SU-DHL-6 (cell line): ENCODE measurements around the gene C1QA.

Source experiments
- H2AFZ ChIP-seq: fragments of 200-600 bp; sonication (generic); 2 replicates; pipeline ENCODE4 v1.6.1; 2014; ENCODE audit warnings: low read depth, mild to moderate bottlenecking, moderate library complexity, mixed read lengths, antibody characterized with exemption, low read length; ENCODE audit not compliant: severe bottlenecking
- H3F3A ChIP-seq: fragments of 200-600 bp; shearing (Covaris generic); 2 replicates; pipeline ENCODE4 v1.6.0; 2016; ENCODE audit warnings: antibody characterized with exemption, mild to moderate bottlenecking; ENCODE audit not compliant: insufficient read depth
- H3K27ac ChIP-seq: fragments of 200-600 bp; sonication (generic); 2 replicates; pipeline ENCODE4 v1.5.1; 2016; ENCODE audit warnings: low read depth, mild to moderate bottlenecking, low read length, moderate library complexity, mixed read lengths
- H3K27me3 ChIP-seq: fragments of 200-600 bp; sonication (generic), shearing (Covaris generic); 2 replicates; pipeline ENCODE4 v1.6.0; 2014; ENCODE audit warnings: mild to moderate bottlenecking, low read length
- H3K36me3 ChIP-seq: fragments of 200-600 bp; sonication (generic); 2 replicates; pipeline ENCODE4 v1.6.1; 2014; ENCODE audit warnings: mild to moderate bottlenecking, low read length, mixed read lengths
- H3K4me2 ChIP-seq: fragments of 300-600, 200-600 bp; shearing (Covaris generic), sonication (generic); 2 replicates; pipeline ENCODE4 v1.6.0; 2014; ENCODE audit warnings: low read length, low read depth, mild to moderate bottlenecking; ENCODE audit not compliant: poor library complexity, severe bottlenecking
- H3K4me3 ChIP-seq: fragments of 200-600 bp; sonication (generic); 2 replicates; pipeline ENCODE4 v1.5.1; 2014; ENCODE audit warnings: antibody characterized with exemption, low read length, mild to moderate bottlenecking, mixed read lengths; ENCODE audit not compliant: insufficient read depth, poor library complexity, severe bottlenecking
- H3K79me2 ChIP-seq: fragments of 200-600 bp; sonication (generic); 2 replicates; pipeline ENCODE4 v1.6.1; 2014; ENCODE audit warnings: mild to moderate bottlenecking, low read length, moderate library complexity; ENCODE audit not compliant: insufficient read depth
- H3K9ac ChIP-seq: fragments of 200-600 bp; sonication (generic); 2 replicates; pipeline ENCODE4 v1.7.0; 2014; ENCODE audit warnings: mild to moderate bottlenecking, low read length
- H3K9me2 ChIP-seq: fragments of 200-600 bp; sonication (generic); replicated peaks from 2 replicates; pipeline ENCODE4 v1.6.1; 2014; ENCODE audit warnings: low read length; ENCODE audit not compliant: insufficient read depth
- H3K9me3 ChIP-seq: fragments of 200-600 bp; sonication (generic); 2 replicates; pipeline ENCODE4 v1.6.1; 2014; ENCODE audit warnings: low read length, mixed read lengths; ENCODE audit not compliant: insufficient read depth
- H4K20me1 ChIP-seq: fragments of 200-600 bp; sonication (generic); 2 replicates; pipeline ENCODE4 v1.6.1; 2014; ENCODE audit warnings: low read depth, mild to moderate bottlenecking, antibody characterized with exemption, low read length, moderate library complexity, mixed read lengths
- CTCF ChIP-seq: fragments of 200-600 bp; sonication (generic); IDR thresholded peaks from one replicate; pipeline ENCODE4 v1.5.1; 2017; ENCODE audit warnings: antibody characterized with exemption, mild to moderate bottlenecking, low read length, moderate library complexity; ENCODE audit not compliant: insufficient read depth, poor library complexity, severe bottlenecking
- EZH2phosphoT487 ChIP-seq: fragments of 200-600 bp; sonication (generic), shearing (Covaris generic); conservative IDR thresholded peaks from 2 replicates; pipeline ENCODE4 v1.6.1; 2018; ENCODE audit warnings: mild to moderate bottlenecking, antibody characterized with exemption, low read length, moderate library complexity, mixed read lengths

The C1QA gene

GRCh38 chr1:22651941-22652856, 15.8 kb downstream of the C1QA start:
- Histone ChIP-seq H3F3A (no peaks in the 10 kb centered on the region), H3K79me2 (no peaks in the 10 kb centered on the region), H4K20me1 (no peaks in the 10 kb centered on the region), H3K4me3 (no peak overlapping the region), H3K36me3 (no peaks in the 10 kb centered on the region), H3K9me3 (no peaks in the 10 kb centered on the region), H3K27ac (no peak overlapping the region), H3K9ac (no peak overlapping the region), H3K4me2 (no peak overlapping the region), H3K9me2 (no peaks in the 10 kb centered on the region), H3K27me3 (no peaks in the 10 kb centered on the region), H2AFZ (no peak overlapping the region)
- TF ChIP-seq CTCF (no peak), EZH2phosphoT487 (no peak)

GRCh38 chr1:22652881-22653316, 16.5 kb downstream of the C1QA start, which contains the start of gene C1QB:
Gene C1QB (plus strand): TSS chr1:22653236. CDS start chr1:22659463, 6,227 bp downstream.
- Histone ChIP-seq H2AFZ (no peak within 1 kb of the TSS), H3K79me2 (no peaks in the 10 kb centered on the region), H3K4me2 (no peak within 1 kb of the TSS), H4K20me1 (no peaks in the 10 kb centered on the region), H3F3A (no peaks in the 10 kb centered on the region), H3K9ac (no peak within 1 kb of the TSS), H3K36me3 (no peaks in the 10 kb centered on the region), H3K27me3 (no peaks in the 10 kb centered on the region), H3K27ac (no peak within 1 kb of the TSS), H3K9me3 (no peaks in the 10 kb centered on the region), H3K4me3 (no peak within 1 kb of the TSS), H3K9me2 (no peaks in the 10 kb centered on the region)
- TF ChIP-seq EZH2phosphoT487 = no peak
- TF ChIP-seq CTCF = no peak

- TF ChIP-seq CTCF (no peak), EZH2phosphoT487 (no peak)
- Histone ChIP-seq H3K9ac (no peak overlapping the region), H3K4me3 (no peak overlapping the region), H4K20me1 (no peaks in the 10 kb centered on the region), H3K27ac (no peak overlapping the region), H3K9me2 (no peaks in the 10 kb centered on the region), H3K79me2 (no peaks in the 10 kb centered on the region), H3K27me3 (no peaks in the 10 kb centered on the region), H3K36me3 (no peaks in the 10 kb centered on the region), H3K9me3 (no peaks in the 10 kb centered on the region), H3F3A (no peaks in the 10 kb centered on the region), H2AFZ (no peak overlapping the region), H3K4me2 (no peak overlapping the region)
These were observed 18.3 kb downstream of the C1QA start for GRCh38 chr1:22654692-22655091.
